Testis (tissue), 2 donors: ENCODE measurements around the gene FSHR.

ENCODE experiments used
- POLR2A ChIP-seq: fragments of 450-650 bp; IDR thresholded peaks from one replicate; pipeline ENCODE4 v1.6.1; 2017; ENCODE audit warnings: antibody characterized with exemption, mild to moderate bottlenecking, moderate library complexity
- TF ChIP-seq, protein P1 (sequence below), 3 experiments: fragments of 450-650 bp in 2 of 3; fragments of 200-600 bp in 1 of 3; sonication (generic) in 1 of 3; IDR thresholded peaks; one replicate each; pipeline ENCODE4 v1.5.1; 2016 to 2019; ENCODE audit warnings: antibody characterized with exemption in 3 of 3, mild to moderate bottlenecking in 2 of 3, moderate library complexity in 1 of 3

DNA sequence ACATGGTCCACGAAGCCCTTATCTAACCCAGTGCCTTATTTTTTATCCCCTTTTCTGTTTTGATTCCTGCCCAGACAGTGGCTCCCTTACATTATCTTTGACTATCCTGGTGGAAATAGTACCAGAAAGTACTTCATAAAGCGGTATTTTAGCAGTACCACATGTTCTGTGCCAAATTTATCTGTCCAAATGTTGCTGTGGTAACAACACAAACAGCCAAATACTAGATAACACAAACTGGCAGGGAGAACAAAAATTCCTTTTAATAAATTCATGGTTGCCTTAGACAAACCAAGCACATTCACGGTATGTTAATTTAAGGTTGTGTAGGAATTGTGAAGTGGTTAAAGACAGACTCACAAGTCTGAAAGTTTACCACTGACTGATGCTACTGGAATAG is 210.9 kb downstream of the FSHR start:
- TF ChIP-seq, protein P1, sequence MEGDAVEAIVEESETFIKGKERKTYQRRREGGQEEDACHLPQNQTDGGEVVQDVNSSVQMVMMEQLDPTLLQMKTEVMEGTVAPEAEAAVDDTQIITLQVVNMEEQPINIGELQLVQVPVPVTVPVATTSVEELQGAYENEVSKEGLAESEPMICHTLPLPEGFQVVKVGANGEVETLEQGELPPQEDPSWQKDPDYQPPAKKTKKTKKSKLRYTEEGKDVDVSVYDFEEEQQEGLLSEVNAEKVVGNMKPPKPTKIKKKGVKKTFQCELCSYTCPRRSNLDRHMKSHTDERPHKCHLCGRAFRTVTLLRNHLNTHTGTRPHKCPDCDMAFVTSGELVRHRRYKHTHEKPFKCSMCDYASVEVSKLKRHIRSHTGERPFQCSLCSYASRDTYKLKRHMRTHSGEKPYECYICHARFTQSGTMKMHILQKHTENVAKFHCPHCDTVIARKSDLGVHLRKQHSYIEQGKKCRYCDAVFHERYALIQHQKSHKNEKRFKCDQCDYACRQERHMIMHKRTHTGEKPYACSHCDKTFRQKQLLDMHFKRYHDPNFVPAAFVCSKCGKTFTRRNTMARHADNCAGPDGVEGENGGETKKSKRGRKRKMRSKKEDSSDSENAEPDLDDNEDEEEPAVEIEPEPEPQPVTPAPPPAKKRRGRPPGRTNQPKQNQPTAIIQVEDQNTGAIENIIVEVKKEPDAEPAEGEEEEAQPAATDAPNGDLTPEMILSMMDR (IDR thresholded peaks at IDR 0.05): no peak
- TF ChIP-seq POLR2A: no peak
